ENCODE data around the gene RHOBTB3.
A peak's percentile ranks its signal among the peaks of the same experiment; 100 is the strongest.
"Not testable (repeated sequence)": the region's sequence is repeated elsewhere in the genome, so short reads cannot be mapped to it uniquely, and the experiment has no call there.

The RHOBTB3 gene, protein sequence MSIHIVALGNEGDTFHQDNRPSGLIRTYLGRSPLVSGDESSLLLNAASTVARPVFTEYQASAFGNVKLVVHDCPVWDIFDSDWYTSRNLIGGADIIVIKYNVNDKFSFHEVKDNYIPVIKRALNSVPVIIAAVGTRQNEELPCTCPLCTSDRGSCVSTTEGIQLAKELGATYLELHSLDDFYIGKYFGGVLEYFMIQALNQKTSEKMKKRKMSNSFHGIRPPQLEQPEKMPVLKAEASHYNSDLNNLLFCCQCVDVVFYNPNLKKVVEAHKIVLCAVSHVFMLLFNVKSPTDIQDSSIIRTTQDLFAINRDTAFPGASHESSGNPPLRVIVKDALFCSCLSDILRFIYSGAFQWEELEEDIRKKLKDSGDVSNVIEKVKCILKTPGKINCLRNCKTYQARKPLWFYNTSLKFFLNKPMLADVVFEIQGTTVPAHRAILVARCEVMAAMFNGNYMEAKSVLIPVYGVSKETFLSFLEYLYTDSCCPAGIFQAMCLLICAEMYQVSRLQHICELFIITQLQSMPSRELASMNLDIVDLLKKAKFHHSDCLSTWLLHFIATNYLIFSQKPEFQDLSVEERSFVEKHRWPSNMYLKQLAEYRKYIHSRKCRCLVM

DNA sequence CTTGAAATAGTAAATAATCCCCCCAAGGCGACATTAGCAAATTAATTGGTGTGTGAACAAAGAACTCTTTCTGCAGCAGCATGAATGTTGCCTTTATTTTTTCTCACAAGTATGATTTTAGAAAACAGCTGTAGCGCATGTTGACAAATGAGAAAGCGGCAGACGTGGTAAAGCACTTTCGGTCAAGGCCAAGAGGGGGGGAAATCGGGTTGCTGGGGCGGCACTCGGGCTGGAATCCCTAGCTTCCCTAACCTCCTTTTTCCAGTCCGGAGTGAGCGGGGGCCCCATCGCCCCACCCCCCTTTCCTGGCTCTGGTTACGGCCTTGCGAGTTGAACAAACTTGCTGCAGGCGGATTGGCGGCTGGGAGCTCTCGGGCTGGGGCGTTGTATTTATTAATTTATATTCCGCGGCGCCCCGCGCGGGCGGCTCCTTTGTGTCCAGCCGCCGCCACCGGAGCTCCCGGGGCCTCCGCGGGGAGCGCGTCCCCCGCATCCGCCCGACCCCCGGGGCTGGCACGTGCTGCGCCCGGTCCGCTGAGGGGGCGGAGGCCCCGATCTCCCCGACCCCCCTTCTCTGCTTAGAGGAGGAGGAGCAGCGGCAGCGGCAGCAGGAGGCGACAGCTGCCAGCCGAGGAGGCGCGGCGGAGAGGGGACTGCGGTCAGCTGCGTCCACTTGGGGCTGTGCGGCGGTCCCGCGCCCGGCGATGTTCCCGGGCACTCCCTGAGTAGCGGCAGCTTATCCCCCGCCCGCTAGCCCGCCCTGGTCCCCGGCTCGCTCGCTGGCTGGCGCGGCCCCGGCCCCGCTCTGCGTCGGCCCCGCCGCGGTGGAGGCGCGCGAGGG, at the start of gene RHOBTB3:
RHOBTB3 (plus strand) TSS at position 607 of the 841 bp plus-strand sequence. CDS start 347 bp downstream, outside the sequence.
- DNase-seq (ENCODE audit: low read depth) = peak; percentile 72

DNA sequence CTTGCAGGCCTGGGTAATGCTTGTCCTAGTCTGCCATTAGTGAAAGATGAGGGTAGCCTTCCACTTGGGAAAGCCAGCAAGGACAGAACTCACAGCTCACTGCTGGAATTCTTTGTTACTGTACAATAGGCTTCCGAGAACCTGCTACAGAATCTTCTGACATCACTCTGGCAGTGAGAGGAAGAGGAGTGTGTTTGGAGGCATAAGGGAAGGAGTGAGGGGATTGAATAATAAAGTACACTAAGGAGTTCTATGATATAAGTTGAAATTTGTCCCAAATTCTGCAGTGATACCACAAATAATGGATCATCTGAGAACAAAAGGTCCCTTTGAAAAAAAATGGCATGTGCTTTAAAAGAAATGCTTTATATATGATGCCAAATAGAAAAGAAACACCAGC, 48.2 kb upstream of the RHOBTB3 start, which contains the start of gene SPATA9:
SPATA9 (minus strand) TSS at position 101 of the 400 bp plus-strand sequence. CDS start 137 bp downstream, outside the sequence.
- no peak for DNase-seq (ENCODE audit: low read depth)

DNA sequence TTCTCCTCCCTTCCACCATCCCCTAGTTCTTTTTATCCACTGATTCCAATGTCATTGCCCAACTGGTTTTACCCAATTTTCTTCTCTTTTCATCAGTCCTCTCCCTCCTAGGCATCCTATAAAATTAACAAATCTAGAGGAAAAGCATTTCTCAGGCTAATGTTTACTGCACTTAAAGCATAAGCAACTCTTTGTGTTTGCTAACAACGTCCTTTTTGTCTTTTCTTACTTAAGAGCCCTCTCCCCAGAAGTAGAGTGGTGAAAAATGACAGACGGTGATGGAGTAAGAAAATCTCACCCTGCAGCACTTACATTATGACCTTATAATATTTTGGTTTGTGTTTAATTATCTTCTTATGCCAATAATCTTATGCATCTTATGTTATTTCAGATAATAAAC, 46.8 kb upstream of the RHOBTB3 start:
- no peak for DNase-seq (ENCODE audit: low read depth)

DNA sequence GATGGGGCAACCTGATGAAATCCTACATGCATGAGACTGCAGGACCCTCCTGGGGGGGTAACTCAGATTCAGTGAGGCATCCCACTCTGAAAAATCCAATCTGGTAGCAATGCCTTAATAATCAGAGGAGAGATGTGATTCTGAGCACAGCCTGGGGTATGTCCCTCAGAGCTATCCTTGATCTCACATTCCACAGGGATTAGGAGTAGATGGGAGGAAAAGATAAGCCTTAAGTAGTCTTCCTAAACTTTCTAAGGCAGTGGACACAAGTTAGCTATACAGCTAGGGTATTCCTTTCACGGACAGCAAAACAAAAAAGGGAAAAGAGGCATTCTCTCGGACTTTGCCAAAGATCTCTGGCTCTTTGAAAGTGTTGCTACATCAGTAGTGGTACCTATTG, 44.5 kb upstream of the RHOBTB3 start:
- no peak for DNase-seq (ENCODE audit: low read depth)

GRCh38 chr5:95689680-95690079, 41.5 kb upstream of the RHOBTB3 start:
- no peak for DNase-seq (ENCODE audit: low read depth)

DNA sequence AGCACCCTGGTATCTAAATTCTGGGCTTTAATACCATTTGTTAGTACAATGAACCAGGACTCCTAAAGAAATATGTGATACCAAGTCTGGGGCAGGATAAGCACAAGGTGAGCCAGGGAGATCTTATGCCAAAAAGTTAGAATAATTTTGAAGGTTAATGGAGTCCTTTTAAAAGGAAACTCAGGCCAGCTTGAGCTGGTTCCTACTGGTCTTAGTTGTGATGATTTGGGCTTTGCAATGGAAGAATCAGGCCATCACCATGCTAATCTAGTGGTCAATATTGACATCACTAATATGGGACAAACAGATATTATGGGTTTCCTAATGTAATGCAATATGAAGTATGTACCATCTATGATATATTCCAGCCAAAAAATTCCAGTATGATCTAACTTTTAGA, 40.8 kb upstream of the RHOBTB3 start:
- no peak for DNase-seq (ENCODE audit: low read depth)

GRCh38 chr5:95697781-95698681, 33.1 kb upstream of the RHOBTB3 start:
- no peak for DNase-seq (ENCODE audit: low read depth)

- DNase-seq (ENCODE audit: low read depth) = no peak
Observed at GRCh38 chr5:95699337-95699736, 31.8 kb upstream of the RHOBTB3 start.

DNA sequence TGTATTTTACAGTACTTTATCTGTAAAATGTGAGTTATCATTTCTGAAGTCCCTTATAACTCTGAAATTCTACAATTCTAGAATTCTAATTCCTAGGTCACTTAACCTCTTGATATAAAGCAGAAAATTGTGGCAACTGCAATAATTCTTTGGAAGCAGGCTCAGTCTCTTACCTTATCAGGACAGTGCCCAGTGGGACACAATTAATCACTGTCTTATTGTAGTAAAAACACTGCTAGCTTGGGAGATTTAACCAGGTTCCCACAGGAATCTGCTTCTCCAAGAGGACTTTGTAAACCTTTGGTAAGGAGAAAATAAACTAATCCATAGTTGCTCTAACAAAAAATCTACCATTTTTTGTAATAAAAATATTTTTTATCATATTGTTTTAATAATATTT, 30.1 kb upstream of the RHOBTB3 start:
- DNase-seq (ENCODE audit: low read depth) = no peak

GRCh38 chr5:95704150-95704549, 27.0 kb upstream of the RHOBTB3 start:
- DNase-seq (ENCODE audit: low read depth) = no peak

- not testable (repeated sequence) for DNase-seq (ENCODE audit: low read depth)
Observed at GRCh38 chr5:95706196-95706595, 24.9 kb upstream of the RHOBTB3 start.

DNA sequence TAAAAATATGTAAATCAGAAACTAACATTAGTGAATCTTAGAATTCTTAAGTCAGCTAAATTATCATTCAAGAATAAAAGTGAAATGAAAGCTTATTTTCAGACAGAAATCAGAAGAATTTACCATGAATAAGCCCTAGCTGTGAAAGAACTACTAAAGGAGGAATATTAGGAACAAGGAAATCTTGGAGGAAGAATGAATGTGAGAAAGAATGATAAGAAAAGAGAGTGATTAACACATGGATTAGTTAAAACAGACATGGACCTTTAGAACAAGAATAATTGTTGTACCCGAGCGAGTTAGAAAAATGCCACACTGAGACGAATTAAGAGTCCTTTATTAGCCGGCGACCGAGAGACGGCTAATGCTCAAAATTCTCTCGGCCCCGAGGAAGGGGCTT, 24.1 kb upstream of the RHOBTB3 start:
- no peak for DNase-seq (ENCODE audit: low read depth)

DNA sequence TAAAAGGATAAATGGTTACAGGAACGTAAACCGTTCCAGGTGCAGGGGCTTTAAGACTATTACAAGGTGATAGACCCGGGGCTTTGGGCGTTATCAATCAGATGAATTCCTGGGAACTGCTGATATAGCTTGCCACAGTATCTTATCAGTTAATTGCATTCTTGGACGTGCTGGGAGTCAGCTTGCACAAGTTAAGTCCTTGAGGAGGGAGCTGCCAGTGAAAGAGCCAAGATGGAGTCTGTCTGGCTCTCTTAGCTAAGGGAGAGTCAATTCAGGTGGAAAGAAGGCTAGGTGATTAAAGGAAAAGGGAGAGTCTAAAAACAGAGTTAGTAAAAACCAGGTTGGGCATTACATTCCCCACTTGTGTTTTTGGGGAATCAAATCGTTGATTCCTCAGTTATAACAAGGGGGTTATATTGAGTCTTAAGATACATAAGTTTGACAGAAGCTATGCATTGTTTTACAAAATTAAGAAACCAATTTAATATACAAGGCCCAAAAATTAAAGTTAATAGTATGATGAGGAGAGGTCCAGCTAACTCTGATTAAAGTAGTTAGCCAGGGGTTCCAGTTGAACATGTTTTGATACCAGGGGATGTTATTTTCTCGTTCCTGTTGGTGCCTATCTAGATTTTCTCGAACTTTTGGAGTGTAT, 23.5 kb upstream of the RHOBTB3 start:
- DNase-seq (ENCODE audit: low read depth) = not testable (repeated sequence)

- DNase-seq (ENCODE audit: low read depth) = no peak
Observed at GRCh38 chr5:95708876-95709275, 22.3 kb upstream of the RHOBTB3 start.

GRCh38 chr5:95709967-95710650, 21.0 kb upstream of the RHOBTB3 start:
- DNase-seq (ENCODE audit: low read depth) = no peak

DNA sequence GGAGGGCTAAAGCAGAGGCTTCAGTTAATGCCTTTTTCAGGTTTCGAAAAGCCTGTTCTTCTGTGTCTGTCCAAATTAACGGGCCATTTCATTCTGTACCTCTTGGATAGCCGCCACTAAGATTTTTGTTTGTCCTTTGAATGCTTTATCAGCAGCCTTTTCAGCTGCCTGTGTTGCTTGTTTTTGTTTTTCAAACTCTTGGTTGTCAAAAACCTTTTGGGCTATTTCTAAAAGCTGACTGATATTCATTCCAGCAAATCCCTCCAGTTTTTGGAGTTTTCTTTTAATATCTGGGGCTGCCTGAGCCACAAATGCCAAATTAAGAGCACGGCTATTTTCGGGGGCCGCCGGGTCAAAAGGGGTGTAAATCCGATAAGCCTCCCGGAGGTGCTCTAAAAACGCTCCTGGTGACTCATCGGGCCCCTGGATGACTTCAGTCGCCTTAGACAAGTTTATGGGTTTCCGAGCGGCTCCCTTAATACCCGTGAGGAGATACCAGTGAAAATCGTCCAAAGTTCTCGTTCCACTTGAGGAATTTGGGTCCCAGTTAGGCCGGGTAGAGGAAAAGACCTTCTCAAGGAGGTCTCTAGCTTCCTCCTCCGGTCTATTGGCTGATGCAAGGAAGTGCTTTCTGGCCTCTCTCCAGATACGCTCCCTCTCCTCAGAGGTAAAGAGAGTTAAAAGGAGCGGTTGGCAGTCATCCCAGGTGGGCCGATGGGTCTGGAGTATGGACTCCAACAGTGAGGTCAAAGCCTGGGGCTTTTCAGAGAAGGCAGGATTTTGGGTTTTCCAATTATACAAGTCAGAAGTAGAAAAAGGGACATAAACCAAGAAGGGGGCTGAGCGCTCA, 20.3 kb upstream of the RHOBTB3 start:
- DNase-seq (ENCODE audit: low read depth) = not testable (repeated sequence)

DNA sequence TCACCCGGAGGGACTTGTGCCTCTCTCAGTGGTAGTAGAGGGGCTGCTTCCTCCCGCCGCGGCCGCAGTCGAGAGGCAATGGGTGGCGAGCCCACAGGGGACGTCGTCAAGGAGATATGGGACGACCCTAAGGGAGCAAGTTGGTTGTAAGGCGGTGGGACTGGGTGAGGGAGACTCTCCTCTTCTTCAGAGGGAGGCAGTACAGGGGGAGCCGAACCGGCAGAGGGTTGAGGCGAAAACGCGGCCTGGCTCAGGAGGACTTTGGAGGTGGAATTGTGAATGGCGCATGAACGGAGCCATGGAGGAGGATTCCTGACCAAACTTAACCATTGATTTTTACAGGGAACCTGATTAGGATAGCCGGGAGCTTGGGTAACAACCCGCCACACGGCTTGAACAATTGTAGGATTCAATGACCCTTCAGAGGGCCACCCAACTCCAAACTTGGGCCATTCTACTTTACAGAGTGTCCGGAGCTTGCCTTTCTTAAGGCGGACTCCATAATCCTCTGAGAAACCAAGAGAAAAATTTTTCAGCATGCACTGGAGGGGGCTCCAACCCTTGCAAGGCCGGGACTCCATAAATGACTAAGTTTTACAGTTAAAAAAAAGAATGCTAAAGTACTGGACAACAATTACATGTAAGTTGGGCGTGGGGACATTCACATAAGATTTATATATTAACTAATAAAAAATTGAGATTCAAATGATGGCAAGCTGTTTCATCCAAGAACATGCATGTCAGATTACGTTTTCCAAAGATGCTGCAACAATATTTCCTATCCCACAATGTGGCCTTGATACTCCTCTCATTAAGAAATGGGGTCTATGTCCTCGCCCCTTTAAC, 19.4 kb upstream of the RHOBTB3 start:
- DNase-seq (ENCODE audit: low read depth) = no peak

GRCh38 chr5:95712347-95712958, 18.7 kb upstream of the RHOBTB3 start:
- DNase-seq (ENCODE audit: low read depth) = peak; percentile 78
